HL-60/S4 (cell line): ENCODE results near the gene C11orf71.

Source experiments
- in situ Hi-C: fragments of 300-500 bp; cut with MboI; formaldehyde crosslinking; loops from 2 replicates; pipeline ENCODE4 v1.14.3; 2022; ENCODE audit warnings: low sequenced_read_pairs

C11orf71 gene, protein sequence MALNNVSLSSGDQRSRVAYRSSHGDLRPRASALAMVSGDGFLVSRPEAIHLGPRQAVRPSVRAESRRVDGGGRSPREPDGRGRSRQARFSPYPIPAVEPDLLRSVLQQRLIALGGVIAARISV

DNA sequence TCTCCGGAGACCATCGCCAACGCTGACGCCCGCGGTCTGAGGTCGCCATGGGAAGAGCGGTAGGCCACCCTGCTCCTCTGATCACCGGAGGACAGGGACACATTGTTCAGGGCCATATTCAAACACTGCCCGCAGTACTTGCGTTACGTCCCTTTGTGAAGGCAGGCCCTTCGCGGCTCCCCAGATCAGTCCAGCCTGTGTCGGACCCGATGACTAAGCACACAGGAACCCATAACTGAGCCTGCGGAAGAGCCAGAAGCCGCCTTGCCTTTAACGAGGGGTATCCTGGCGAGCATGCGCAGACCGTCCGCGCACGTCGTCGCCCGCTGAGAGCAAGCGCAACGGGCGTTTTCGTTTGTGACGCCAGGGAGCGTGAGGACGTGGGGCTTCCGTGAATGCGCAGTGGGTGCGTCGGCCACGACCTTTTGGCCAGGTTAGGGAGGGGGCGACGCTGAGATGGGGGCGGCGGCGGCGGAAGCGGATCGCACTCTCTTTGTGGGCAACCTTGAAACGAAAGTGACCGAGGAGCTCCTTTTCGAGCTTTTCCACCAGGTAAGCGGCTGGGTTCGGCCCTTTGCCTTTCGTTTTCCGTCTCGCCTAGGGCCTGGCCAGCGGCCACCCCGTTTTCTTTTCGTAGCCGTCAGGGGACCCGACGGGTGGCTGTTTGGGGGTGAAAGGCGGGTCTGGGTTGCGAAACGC is at the start of gene C11orf71, which contains the start of gene RBM7:
Gene C11orf71 (minus strand): TSS at position 296 of the 699 bp plus-strand sequence. CDS start 180 bp downstream, at position 116.
Gene RBM7 (plus strand): TSS at position 451 of the 699 bp plus-strand sequence. CDS start 6 bp downstream, at position 457.
- in situ Hi-C loops = no loop called here

DNA sequence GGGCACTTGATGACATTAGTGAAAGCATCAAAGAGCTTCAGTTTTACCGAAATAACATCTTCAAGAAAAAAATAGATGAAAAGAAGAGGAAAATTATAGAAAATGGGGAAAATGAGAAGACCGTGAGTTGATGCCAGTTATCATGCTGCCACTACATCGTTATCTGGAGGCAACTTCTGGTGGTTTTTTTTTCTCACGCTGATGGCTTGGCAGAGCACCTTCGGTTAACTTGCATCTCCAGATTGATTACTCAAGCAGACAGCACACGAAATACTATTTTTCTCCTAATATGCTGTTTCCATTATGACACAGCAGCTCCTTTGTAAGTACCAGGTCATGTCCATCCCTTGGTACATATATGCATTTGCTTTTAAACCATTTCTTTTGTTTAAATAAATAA is 49.5 kb upstream of the C11orf71 start:
- in situ Hi-C loops = no loop called here

DNA sequence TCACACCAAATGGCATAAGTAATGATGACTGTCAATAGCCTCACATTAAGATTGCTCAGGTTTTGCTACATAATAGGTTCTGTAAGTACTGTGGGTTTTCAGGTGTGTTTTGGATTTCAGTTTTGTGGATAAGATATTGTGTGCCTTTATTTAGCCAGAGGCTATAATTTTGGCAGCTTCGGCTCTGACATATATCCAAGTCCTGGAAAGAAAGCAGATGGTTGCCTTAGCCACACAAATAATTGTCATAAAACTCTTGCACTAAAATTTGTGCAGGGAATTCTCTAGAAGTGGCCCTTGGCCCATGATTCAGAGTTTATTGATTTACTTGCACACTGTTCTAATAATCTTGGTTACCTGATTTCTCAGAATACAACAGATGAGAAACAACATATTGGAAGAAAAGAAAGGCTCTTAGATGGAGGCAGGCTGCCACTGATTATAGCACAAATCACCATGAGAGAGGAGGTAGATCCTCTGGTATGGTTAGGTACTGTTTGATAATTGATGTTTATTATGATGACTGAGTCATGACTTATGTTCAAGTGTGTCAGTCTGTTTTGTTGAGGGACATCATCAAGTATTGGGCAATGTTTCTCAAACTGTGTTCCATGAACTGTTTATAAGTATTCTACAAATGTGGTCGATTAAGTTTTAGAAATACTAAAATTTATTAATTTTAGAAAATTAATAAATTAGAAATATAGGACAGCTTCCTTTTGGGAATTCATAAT is 48.6 kb upstream of the C11orf71 start:
- in situ Hi-C loops = no loop called here

DNA sequence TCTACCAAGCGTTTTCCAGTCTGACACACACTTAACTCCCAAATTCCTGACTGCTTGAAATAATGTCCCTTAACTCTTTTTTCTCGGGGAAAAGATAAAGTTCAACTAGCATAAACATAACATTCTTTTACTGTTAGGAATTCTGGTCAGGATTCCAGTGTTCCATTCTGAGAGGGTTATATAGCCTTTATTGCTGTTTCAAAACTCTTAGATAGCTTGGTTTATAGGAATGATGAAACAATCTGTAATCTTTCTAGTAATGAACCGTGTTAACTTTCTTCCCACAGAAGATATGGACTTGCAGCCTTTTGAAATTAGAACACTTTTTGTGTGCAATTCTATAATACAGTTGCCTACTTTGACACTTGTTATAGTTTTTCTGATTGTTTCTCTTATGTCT is 47.6 kb upstream of the C11orf71 start:
- in situ Hi-C loops = no loop called here

DNA sequence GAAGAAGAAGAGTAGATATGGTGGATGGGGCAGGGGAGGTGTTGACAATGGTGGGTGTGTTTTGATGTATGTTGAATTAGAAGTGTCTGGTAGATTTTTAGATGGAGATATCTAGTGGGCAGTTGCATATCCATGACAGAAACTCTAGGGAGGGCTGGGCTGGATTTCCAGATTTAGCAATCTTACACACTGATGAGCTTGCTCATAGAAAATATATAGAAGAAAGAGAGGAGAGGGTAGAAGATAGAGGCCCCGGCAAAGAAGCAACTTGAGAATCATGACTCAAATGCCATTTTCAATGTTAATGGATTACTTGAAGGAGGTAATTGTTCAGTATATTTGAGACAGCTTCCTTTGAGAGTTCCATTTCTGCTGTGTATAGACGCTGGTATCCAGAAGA is 47.1 kb upstream of the C11orf71 start:
- in situ Hi-C loops = no loop called here

DNA sequence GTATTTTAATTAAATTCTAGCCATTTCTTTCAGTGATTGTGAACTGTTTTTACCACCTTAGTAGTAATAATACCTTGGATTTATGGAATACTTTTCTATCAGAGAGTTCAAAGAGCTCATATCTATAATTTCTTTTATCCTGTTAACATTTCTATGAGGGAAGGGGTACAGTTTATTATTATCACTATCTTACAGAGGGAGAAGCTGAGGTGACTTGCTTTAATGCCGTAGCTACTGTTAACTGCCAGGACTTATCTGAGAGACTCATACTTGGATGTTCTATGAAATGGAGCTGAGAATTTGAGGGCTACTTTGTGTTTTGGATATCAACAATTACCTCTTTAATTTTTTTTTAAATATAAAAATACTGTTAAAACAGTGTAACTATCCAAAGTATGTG is 42.2 kb upstream of the C11orf71 start:
- in situ Hi-C loops = no loop called here

DNA sequence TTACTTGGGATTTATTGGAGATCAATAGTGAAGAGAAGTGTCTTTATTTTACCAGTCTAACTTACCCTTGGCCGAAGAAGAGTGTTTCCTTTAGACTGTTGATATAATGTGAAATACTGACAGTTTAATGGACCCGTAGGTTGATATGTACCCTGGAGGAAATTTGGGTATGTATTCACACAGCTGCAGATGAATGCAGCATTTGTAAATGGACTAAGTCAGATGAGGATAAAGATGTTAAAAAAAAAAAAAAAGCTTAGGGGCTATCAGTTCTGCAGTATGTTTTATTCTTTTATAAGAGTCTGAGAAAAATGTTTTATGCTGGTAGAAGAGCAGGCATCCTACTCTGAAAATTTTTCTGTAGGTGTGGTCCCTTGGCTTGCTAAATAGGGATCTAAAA is 41.6 kb upstream of the C11orf71 start:
- in situ Hi-C loops = no loop called here

DNA sequence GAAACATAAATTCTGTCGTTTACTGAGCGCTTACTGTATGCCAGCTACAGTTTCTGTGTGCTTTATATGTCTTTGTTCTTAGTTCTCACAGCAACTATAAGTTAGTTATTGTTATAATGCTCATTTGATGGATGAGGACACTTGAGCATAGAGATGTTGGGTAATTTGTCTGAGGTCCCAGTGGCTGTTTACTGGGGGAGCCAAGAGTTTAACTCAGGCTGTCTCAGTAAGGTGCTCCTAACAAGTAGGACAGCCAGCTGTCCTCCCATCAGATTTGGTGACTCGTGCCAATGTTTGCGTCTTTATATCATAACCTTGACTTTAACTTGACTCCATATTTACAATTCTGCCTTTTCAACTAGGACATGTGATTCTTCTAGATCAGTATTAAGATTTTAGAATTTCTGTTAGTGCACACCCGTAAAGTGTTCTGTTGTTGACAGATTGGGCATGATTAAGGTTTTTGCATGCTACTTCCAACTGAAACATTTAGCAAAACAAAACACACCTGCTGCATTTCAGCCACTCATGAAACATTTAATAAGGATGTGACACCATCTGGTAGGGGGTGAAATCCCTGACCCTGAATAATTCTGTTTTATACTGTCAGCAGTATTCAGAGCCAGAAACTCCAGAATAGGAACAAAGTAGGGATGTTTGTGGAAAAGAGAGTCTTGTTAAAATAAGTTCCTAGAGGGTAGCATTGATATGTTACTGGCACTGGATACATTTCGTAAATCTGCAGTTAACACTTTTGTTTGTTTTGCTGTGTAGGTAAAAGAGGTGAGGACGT is 40.9 kb upstream of the C11orf71 start:
- in situ Hi-C loops = no loop called here

DNA sequence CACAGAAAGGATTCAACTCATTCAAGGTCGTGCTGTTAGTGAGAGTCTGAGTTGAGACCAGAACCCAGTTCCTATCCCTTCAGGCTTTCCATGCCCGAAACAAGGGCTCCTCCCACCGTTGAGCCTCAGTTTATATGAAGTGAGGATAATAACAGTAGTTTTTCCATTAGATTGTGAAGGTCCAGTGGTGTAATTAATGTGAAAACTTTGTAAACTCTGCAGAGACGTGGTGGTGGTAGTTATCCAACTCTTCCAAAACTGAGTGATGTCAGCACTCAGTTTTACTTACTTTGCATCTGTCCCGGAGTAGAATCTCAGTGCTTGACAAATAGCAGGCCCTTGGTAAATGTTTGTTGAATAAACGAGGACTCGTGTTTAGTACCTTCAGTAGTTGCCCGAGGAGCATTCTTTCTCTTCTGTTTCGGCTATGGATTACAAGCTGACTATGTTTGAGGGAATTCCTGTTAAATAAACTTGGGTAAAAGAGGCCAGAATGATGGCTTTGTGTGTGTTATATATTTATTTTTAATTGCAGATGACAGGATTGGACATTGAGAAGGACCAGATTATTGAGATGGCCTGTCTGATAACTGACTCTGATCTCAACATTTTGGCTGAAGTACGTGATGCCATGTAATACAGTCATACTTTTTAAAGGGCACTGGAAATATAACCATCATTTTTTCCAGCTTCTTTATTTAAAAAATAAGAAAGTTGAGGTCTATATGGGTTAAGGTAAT is 40.0 kb upstream of the C11orf71 start:
- in situ Hi-C loops = no loop called here

DNA sequence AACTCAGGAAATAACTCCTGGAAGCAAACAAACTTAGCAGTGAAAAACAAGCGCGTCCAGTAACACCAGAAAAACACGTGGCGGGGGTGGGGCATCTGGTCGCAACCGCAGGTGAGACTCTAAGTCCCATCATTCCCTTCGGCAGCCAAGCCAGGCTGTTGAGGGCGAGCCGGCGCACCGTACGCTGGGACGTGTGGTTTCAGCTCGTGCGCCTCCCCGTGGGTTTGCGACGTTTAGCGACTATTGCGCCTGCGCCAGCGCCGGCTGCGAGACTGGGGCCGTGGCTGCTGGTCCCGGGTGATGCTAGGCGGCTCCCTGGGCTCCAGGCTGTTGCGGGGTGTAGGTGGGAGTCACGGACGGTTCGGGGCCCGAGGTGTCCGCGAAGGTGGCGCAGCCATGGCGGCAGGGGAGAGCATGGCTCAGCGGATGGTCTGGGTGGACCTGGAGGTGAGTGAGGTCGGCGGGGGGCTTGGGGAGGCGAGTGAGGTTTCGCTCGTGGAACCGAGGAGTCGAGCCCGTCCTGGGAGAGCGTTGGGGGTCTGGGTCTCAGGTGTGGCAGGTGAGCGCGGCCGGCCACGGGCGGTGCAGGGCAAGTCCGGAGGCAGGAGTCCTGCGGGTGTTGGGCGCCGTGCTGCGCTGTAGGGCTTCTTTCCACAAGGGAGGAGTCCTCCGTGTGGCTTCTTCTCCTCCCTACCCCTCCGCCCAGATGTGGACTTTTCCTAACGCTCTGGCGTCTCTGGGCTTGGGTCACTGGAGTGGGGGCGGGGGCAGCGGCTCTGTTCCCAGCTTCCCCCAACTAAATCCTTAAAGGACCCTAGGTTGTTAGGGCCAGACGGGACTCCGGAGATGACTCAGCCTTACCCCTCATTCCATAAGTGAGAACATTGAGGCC is 39.2 kb upstream of the C11orf71 start, which contains the start of gene REXO2:
Gene REXO2 (plus strand): TSS at position 239 of the 892 bp plus-strand sequence. CDS start 62 bp downstream, at position 301.
- in situ Hi-C loops = no loop called here

DNA sequence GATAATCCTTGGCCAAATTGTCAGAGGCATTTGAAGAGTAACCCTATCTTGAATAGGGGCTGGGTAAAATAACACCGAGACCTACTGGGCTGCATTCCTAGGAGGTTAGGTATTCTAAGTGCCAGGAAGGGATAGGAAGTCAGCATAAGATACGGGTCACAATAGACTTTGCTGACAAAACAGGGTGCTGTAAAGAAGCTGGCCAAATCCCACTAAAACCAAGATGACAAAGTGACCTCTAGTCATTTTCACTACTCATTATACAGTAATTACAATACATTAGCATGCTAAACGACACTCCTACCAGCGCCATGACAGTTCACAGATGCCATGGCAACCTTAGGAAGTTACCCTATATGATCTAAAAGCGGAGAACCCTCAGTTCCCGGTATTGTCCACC is 38.0 kb upstream of the C11orf71 start:
- in situ Hi-C loops = no loop called here

DNA sequence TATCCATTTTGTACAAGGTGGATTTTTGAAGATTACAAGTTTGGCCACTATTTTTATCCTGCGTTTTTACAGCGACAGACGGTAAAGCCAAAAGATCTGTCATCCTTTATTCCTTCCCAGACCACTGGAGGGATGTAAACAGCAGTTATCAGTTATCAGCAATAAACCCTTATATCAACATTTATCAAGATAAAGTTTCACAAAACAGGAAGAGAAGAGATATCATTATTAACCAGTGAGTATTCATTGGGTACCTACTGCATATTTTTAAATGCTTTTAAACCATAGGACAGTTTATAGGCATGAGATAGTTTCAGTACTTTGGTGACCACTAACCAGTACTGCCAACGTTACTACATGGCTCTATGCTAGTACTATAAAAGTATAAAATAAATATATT is 33.1 kb upstream of the C11orf71 start:
- in situ Hi-C loops = no loop called here

DNA sequence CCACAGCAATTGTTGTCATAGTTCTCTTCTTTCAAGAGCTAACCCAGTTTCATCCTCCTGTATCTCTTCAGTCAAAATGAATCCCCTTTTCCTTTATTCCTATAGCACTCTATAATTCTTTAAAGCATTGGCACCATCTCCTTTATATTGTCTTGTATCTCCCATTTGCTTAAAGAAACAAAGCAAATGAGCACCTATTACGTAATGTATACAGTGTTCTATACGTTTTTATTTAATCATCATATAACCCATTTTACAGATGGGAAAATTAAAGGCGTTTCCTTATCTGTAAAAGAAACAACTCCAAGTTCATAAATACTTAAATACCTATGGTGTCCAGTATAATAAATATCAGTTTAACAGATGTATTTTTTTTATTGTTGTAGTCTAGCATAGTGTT is 32.6 kb upstream of the C11orf71 start:
- in situ Hi-C loops = no loop called here

DNA sequence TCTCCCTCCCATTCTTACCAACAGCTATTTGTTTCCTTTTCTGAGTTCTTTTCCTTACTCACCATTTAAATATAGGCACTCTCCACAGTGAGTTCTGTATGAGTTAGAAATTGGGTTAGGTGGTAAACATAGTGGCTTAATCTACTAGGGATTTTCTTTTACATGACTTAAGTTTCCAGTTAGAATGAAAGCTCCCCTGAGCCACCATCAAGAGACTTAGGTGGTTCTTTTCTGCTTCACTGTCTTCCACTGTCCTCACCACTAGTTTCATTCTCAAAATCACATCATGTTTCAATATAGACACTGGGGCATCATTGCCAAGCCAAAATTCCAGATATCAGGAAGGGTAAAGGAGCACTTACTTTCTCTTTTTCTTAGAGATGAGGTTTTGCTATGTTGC is 30.0 kb upstream of the C11orf71 start:
- in situ Hi-C loops = no loop called here

DNA sequence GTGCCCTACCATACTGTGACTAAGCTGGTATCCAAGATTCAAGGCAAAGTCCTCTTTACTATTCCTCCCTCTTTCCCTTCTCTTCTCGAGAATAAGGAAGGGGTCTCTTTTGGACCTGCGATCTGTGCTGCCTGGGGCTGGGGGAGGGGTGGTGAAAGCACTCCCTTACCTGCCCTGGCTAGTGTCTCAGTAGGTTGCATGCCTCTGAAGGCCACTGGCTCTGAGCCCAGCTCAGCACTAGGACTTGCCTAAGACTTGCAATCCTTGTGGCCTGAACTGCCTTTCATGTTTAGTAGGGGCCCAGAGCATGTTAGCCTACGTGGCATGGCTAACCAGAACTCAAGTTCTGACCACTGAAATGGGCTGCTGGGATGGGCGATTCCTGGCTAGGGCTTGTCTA is 26.0 kb upstream of the C11orf71 start:
- in situ Hi-C loops = no loop called here

DNA sequence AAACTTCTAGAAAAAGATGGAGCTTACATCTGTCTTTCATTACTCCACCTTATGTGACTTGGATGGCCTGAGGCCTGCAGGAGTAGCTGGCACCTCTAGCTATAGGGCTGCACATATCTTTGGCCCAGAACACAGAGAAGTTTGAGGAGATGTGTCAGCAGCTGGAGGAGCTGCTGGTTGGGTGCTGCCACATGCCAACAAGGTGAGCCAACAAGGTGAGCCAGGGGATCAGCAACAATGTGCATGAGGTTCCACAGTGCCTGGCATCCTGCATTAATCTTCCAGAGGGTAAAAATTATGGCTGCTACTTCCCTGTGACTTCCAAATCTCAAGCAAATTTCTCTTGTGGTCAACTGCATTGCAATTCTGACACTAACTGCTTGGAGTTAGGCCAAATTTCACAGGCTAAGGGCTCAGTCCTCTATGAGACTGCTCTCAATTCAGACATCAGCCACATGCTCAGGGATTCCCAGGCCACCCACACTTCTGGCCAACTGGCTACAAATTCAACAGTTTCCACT is 16.2 kb upstream of the C11orf71 start:
- in situ Hi-C loops = no loop called here

DNA sequence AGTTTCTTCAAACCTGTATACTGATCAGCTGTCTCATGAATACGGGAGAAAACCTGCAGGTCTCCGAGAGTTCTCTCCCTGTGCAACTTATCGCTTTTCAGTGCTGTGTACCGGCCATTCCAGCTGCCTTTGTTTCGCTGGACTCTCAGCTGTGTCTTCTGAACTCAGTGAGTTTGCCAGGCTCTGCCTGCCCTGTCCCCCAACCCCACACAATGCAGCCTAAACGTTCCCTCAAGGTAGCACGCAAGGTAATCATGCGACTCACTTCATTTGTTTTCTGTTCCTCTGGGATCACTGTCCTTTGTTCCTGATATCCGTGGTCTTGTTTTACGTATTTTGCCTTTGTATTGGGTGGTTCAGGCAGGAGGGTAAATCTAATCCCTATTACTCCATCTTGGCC is 13.6 kb upstream of the C11orf71 start:
- in situ Hi-C loops = no loop called here

DNA sequence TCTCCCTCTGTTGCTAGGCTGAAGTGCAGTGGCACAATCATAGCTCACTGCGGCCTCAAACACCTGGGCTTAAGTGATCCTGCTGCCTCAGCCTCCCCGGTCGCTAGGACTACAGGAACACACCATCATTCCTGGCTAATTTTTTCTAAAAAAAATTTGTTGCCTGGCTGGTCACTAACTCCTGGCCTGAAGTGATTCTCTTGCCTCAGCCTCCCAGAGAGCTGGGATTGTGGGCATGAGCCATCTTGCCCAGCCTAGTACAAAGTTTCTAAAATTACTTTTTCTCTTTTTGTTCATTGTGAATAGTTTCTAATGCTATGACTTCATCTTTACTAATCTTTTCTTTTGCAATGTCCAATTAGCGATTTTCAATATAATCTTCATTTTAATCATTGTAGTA is 12.6 kb upstream of the C11orf71 start:
- in situ Hi-C loops = no loop called here

DNA sequence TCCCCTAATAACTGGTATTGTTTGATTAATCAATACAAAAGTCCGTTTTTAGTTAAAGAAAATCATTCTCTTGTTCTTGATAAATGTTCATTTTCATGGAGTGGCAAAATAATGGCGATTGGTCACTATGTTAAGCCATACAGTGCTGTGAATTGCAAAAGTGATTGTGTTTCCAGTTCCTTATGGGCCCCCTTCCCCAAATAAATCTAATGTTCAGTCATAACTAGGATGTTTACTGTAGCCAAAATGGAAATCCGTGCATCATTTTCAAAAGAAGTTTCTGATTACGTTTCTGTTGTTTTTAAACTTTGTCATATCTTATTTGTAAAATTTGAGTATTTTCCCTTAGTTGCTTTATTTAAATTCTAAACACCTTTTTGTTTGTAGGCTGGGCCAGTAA is 1.0 kb upstream of the C11orf71 start:
- in situ Hi-C loops = no loop called here

DNA sequence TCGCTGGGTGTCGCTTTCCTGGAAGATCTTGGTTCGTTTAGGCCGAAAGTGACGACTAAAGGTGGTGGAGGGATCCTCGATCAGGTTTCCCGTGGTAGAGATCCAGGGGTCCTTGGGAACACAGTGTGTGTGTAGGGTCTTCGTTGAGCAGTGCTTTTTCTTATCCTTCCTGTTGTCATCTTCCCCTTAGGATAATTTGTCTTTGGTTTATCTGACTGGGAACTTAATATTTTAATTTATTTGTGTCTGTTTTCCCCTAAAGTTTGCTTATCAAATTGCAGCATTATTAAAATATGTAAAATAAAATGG is 558 bp upstream of the C11orf71 start:
- in situ Hi-C loops = no loop called here
